ACC112 (cell line): ENCODE results near the gene ANXA2.
"Not testable (repeated sequence)": the region's sequence is repeated elsewhere in the genome, so short reads cannot be mapped to it uniquely, and the experiment has no call there.

Source experiments
- H2AFZ ChIP-seq: fragments of 200-600 bp; sonication (generic); one replicate; pipeline ENCODE4 v1.6.0; 2017; ENCODE audit warnings: antibody characterized with exemption, low read length; ENCODE audit not compliant: unreplicated experiment
- H3K27ac ChIP-seq: fragments of 200-600 bp; sonication (generic); 2 replicates; pipeline ENCODE4 v1.5.1; 2014; ENCODE audit warnings: low read depth, mild to moderate bottlenecking, antibody characterized with exemption, low read length, moderate library complexity
- H3K27me3 ChIP-seq: fragments of 200-600 bp; sonication (generic); 2 replicates; pipeline ENCODE4 v1.6.1; 2014; ENCODE audit warnings: mild to moderate bottlenecking, antibody characterized with exemption, low read length, moderate library complexity, mixed read lengths; ENCODE audit not compliant: insufficient read depth
- H3K36me3 ChIP-seq: fragments of 200-600 bp; sonication (generic); 2 replicates; pipeline ENCODE4 v1.6.1; 2016; ENCODE audit warnings: mild to moderate bottlenecking, antibody characterized with exemption, low read length, moderate library complexity, mixed read lengths; ENCODE audit not compliant: insufficient read depth
- H3K4me1 ChIP-seq: fragments of 200-600 bp; sonication (generic); one replicate; pipeline ENCODE4 v1.6.1; 2016; ENCODE audit warnings: low read length, mixed read lengths; ENCODE audit not compliant: insufficient read depth, unreplicated experiment, control insufficient read depth
- H3K4me3 ChIP-seq: fragments of 200-600 bp; sonication (generic); 2 replicates; pipeline ENCODE4 v1.5.1; 2014; ENCODE audit warnings: mild to moderate bottlenecking, low read depth, low read length
- H3K79me2 ChIP-seq: fragments of 200-600 bp; sonication (generic); one replicate; pipeline ENCODE4 v1.6.0; 2016; ENCODE audit warnings: low read length; ENCODE audit not compliant: control insufficient read depth, unreplicated experiment, insufficient read depth

Gene ANXA2

DNA sequence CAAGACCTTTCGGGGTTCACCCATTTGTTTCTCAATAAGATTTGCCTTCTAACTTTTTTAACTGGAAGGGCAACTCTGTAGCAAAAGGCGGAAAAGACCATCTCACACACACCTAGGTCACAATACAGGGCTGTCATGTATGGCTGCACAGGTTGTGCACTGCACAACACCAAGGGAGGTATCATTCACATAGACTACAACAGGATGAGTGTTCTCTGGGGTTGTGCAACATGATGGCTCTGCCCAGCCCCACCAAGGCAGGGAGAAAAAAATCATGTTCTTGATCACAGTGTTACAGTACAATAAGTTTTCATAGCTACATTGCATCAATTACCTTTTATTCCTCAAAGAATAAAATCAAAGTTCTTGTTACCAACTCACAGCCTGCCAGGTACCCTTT lies 52.8 kb downstream of the ANXA2 start:
- Histone ChIP-seq H3K27ac (no peak overlapping the region), H2AFZ (no peak overlapping the region), H3K4me1 (peaks cover 3% of the 10 kb centered on the region), H3K79me2 (no peaks in the 10 kb centered on the region), H3K36me3 (peaks cover 45% of the 10 kb centered on the region), H3K27me3 (no peaks in the 10 kb centered on the region), H3K4me3 (no peak overlapping the region)

DNA sequence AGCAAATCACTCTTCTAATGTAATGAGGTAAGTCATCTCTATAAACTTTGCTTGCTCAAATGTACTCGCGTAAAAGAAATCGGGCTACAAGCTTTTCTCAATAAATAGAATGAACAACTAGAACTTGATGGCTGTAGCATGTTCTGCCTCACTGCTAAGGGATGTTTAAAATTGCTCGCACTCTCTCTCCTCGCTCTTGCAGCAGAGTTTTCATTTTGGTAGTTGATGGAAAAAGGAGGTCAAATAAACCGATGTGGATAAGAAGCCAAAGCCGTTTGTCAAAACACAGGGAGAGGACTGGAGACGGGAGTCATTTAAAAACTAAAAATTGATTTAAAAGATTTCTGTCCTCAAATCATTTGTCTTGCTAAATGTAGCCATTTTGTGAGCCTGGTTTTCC lies 53.3 kb downstream of the ANXA2 start:
- peaks cover 3% of the 10 kb centered on the region for H3K4me1 ChIP-seq
- H3K27me3 ChIP-seq: no peaks in the 10 kb centered on the region
- H2AFZ ChIP-seq: no peak overlapping the region
- H3K36me3 ChIP-seq: peaks cover 45% of the 10 kb centered on the region
- H3K4me3 ChIP-seq: no peak overlapping the region
- no peaks in the 10 kb centered on the region for H3K79me2 ChIP-seq
- no peak overlapping the region for H3K27ac ChIP-seq

DNA sequence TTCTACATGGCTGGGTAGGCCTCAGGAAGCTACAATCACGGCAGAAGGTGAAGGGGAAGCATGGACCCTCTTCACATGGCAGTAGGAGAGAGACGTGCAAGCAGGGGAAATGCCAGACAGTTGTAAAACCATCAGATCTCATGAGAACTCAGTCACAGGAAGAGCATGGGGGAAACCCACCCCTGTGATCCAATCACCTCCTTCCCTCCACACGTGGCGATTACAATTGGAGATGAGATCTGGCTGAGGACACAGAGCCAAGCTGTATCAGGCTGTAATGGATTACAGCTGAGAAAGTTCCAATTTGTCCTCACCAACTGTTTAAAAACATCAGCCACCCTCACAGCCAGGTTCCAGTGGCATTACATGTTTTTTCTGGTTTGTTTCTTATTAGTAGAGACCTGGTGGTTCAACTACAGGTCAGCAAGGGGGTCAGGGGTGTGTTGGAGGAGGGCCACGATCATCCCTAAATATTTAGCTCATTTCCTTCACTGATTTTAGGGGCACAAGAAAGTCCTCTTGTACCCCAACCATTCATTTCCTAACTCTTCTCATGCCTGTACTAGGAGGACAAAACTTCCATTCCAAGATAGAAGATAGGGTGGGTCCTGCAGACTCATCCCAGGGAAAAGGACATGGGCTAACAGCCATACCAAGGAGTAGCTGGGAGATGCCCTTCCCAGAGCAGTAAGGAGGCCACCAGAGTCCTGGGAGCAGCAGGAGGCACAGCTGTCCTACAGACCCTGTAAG lies 54.4 kb downstream of the ANXA2 start:
- Histone ChIP-seq H3K27me3 (no peaks in the 10 kb centered on the region), H3K4me3 (no peak overlapping the region), H3K79me2 (no peaks in the 10 kb centered on the region), H3K27ac (0 out of 2 replicates have a peak overlapping the region, but pooled peaks have one; percentile 11), H2AFZ (no peak overlapping the region), H3K36me3 (peaks cover 35% of the 10 kb centered on the region), H3K4me1 (peaks cover 3% of the 10 kb centered on the region)

DNA sequence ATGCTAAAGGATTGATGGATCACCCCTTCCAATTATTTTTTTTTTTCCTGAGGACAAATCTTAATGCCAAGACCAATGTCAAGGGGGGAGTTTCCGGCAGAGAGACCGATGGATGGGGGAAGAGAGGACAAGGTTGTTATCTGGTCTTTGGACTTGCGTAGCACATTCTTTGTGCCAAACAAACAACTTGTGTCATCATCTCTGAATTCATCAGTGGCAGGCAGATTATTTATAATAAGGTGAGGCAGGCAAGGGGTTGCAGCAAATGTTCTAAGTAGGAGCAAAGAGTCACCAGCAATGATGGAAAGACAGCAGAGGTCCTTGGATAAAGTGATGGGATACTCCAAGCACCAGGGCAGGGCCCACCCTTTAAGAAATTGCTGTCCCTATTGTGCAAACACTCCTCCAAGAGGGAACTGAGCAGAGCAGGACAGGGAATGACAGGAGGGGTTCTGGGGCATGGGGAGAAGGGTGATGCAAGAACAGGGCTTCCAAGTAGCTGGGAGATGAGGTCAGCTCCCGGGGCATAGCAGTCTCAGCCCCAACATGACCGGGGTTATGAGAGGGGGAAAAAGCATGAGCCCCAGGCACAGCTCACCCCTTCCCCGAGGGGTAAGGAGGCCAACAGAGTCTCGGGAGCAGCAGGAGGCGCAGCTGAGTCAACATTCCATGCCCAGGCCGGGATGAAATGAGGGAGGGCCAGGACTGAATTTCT lies 57.4 kb downstream of the ANXA2 start:
- no peak overlapping the region for H2AFZ ChIP-seq
- H3K27ac ChIP-seq: no peak overlapping the region
- H3K27me3 ChIP-seq: no peaks in the 10 kb centered on the region
- peaks cover 7% of the 10 kb centered on the region for H3K36me3 ChIP-seq
- H3K4me3 ChIP-seq: no peak overlapping the region
- H3K4me1 ChIP-seq: no peaks in the 10 kb centered on the region
- no peaks in the 10 kb centered on the region for H3K79me2 ChIP-seq

DNA sequence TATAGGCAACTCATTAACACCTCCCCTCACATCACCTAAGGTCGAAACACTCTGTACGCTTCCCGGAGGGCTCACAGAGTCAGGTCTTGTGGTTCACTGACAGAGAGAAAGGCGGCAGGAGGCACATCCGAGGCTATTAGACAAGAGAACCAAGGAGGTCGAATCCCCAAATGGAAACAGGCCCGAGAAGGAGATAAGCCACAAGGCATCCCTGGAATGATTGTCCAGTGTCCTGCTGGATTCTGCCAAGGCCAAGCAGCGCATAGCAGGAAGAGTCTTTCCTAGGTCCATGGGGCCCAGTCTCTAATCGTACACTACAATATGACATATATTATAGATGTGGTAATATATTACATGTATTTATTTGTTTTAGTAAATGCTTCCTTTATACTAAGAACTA lies 58.5 kb downstream of the ANXA2 start:
- no peaks in the 10 kb centered on the region for H3K36me3 ChIP-seq
- H3K4me1 ChIP-seq: no peaks in the 10 kb centered on the region
- H3K4me3 ChIP-seq: no peak overlapping the region
- no peaks in the 10 kb centered on the region for H3K27me3 ChIP-seq
- H3K27ac ChIP-seq: no peak overlapping the region
- H2AFZ ChIP-seq: no peak overlapping the region
- H3K79me2 ChIP-seq: no peaks in the 10 kb centered on the region

DNA sequence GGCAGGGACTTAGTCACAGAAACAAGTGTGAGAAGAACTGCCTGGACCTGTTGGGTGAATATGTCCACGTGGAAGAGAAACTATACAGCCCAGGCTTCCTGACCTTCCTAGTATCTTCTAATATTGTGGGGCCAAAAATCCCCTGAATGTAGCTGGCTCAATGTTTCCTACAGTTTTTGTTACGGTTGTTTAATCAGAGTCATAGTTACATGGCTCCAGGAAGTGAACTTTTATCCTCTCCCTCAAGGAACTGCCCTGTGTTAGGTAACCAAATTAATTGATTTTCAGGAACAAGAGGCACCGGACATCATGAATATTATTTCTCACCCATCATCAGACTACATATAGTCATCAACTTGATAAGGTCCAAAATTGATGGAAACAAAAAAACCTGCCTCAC lies 59.0 kb downstream of the ANXA2 start:
- H2AFZ ChIP-seq: no peak overlapping the region
- no peaks in the 10 kb centered on the region for H3K36me3 ChIP-seq
- H3K27me3 ChIP-seq: no peaks in the 10 kb centered on the region
- no peak overlapping the region for H3K27ac ChIP-seq
- no peaks in the 10 kb centered on the region for H3K79me2 ChIP-seq
- no peaks in the 10 kb centered on the region for H3K4me1 ChIP-seq
- no peak overlapping the region for H3K4me3 ChIP-seq

DNA sequence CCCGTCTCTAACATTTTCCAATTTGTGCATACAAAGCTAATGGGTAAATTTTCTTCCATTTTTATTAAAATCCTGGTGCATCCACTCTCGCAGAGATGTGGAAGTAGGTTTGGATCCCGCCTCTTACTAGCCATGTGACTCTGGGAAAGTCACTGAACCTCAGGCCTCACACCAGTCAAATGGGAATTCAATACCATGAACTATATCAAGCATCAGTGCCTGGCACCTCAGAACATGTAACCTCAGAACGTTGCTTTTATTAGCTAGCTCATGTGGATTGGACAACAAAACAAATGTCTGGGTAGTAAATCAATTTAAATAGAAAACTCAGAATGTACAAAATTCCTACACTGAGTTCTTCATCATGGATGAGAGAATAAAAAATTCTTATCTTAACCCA lies 60.7 kb downstream of the ANXA2 start:
- Histone ChIP-seq H3K27me3 (no peaks in the 10 kb centered on the region), H3K79me2 (no peaks in the 10 kb centered on the region), H3K4me3 (no peak overlapping the region), H3K27ac (no peak overlapping the region), H2AFZ (no peak overlapping the region), H3K36me3 (no peaks in the 10 kb centered on the region), H3K4me1 (no peaks in the 10 kb centered on the region)

DNA sequence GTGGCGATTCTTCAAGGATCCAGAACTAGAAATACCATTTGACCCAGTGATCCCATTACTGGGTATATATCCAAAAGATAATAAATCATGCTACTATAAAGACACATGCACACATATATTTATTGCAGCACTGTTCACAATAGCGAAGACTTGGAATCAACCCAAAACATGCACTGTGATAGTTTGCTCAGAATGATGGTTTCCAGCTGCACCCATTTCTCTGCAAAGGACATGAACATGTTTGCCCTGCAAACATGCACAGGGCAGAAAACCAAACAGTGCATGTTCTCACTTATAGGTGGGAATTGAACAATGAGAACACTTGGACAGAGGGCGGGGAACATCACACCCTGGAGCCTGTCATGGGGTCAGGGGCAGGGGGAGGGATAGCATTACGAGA lies 62.5 kb downstream of the ANXA2 start:
- not testable (repeated sequence) for H3K36me3 ChIP-seq, H3K27me3 ChIP-seq, H3K79me2 ChIP-seq, H3K4me3 ChIP-seq, H3K4me1 ChIP-seq, H3K27ac ChIP-seq, H2AFZ ChIP-seq

DNA sequence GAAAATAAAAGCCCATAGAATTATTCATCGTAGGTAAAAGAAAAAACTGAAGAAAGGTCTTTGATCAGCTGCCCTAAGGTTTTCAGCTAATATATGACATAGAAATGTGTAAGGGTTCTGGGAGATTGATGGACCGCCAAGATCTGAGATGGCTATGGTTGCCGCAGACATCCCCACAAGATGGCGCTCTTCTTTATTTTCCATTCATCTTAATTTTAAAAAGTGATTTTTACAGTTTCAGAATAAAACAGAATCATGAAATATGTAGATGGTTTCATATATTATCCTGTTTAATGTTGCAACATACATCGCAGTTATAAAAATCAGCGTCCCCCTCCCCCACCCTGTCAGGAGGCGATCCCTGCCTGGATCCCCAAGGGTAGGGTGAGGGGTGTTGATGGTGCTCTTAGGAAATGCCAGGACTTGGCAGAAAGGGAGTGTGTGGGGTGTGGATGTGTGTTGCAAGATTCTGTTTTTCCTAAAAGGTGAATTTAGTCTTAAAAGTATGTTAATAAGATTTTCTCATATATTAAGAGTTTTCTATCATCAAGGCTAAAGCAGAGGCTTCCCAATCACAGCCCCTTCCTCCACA lies 68.8 kb downstream of the ANXA2 start:
- no peaks in the 10 kb centered on the region for H3K36me3 ChIP-seq
- no peaks in the 10 kb centered on the region for H3K79me2 ChIP-seq
- H2AFZ ChIP-seq: no peak overlapping the region
- peaks cover 20% of the 10 kb centered on the region for H3K27me3 ChIP-seq
- H3K4me3 ChIP-seq: no peak overlapping the region
- H3K4me1 ChIP-seq: peaks cover 11% of the 10 kb centered on the region
- no peak overlapping the region for H3K27ac ChIP-seq

DNA sequence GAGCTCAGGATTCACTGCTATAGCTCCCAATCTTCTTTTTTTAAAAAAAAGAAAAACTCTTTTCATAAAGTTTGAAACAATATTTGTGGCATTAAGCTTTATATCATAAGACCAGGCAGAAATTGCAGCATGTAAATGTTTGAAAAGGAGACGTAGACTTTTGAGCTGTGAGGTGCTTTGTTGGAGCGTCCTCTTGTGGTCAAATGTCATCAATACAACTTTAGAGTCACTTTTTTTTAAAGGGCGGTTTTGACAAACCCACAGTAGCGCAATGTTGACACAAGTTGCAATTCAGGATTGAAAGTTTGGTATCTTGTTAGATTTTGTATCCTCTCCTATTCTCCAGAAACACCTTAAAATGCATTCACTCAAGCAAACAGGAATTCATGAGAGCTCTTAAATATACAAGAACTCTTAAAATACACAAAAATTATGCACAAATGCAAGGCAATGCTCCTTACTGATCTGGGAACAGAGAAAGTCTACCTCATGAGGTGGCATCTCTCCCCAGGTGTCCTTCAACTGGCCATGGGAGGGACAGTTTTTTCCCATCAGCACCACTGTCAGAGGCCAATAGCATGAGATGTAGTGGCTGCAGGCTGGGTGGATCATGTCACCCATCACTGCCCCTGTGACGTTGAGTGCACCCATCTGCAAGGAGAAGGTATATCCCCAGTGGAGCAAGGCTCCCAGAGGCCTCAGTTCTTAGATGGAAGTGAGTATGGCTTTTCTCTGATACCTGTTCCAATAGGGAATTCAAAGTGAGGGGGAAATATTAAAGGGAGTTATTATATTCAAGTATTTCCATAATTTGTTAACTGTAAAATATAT lies 70.7 kb downstream of the ANXA2 start:
- Histone ChIP-seq H2AFZ (no peak overlapping the region), H3K4me1 (peaks cover 11% of the 10 kb centered on the region), H3K79me2 (no peaks in the 10 kb centered on the region), H3K27me3 (peaks cover 31% of the 10 kb centered on the region), H3K27ac (no peak overlapping the region), H3K4me3 (no peak overlapping the region), H3K36me3 (no peaks in the 10 kb centered on the region)
